Body of pancreas (tissue), 4 donors: Measurements from ENCODE around the gene OMA1. TPM values are rescaled to one million over a fixed set of nuclear protein-coding genes. Genes with fewer than 3 reads are reported as not detected.

Experiments used
- ATAC-seq: fragments of 150-250 bp; one replicate; pipeline ENCODE4 v1.9.1; 2016
- DNase-seq, 4 donors: peaks; one replicate each; pipeline ENCODE4 v3.0.0-alpha.2; 2019
- H3K27ac ChIP-seq, 4 donors: fragments of 200-600 bp; sonication (generic); 1 replicate in 3 of 4; 2 replicates in 1 of 4; pipeline versions ENCODE4 v1.5.1 to v1.6.1; 2016 to 2019; ENCODE audit warnings: mild to moderate bottlenecking in 1 of 4, mixed read lengths in 1 of 4, moderate library complexity in 1 of 4
- H3K27me3 ChIP-seq, 2 donors: fragments of 200-600 bp; sonication (generic); one replicate each; pipeline ENCODE4 v1.6.0; 2016; ENCODE audit warnings: mild to moderate bottlenecking in 1 of 2
- H3K36me3 ChIP-seq, 2 donors: fragments of 200-600 bp; sonication (generic); replicated peaks in 1 of 2; 2 replicates each; pipeline ENCODE4 v1.5.1; 2016; ENCODE audit warnings: low read depth in 2 of 2; ENCODE audit not compliant: insufficient read depth in 1 of 2
- H3K4me1 ChIP-seq: fragments of 200-600 bp; sonication (generic); one replicate; pipeline ENCODE4 v1.6.0; 2016
- H3K4me3 ChIP-seq, 2 donors: fragments of 200-600 bp; sonication (generic); 1 replicate in 1 of 2; 2 replicates in 1 of 2; pipeline ENCODE4 v1.5.1; 2016 to 2019
- H3K9me3 ChIP-seq, 3 donors: fragments of 200-600 bp; sonication (generic); 1 replicate in 2 of 3; 2 replicates in 1 of 3; pipeline ENCODE4 v1.5.1; 2016
- POLR2A ChIP-seq, 3 donors: fragments of 450-650 bp; IDR thresholded peaks; one replicate each; pipeline ENCODE4 v1.6.1; 2016; ENCODE audit warnings: antibody characterized with exemption in 3 of 3, mild to moderate bottlenecking in 2 of 3
- WGBS, 2 donors: methylation state at CpG; one replicate each; pipeline ENCODE4 v1.1.5; 2017; 5-methylcytosine and 5-hydroxymethylcytosine counted together
- intact Hi-C: fragments of 100-400 bp; cut with DNase I; formaldehyde crosslinking; loops from one replicate; pipeline ENCODE4 v1.15.1; 2023
- total RNA-seq, 2 donors: library from RNA; depleted of rRNA; stranded (reverse); fragments of >200 nt; gene quantifications; one replicate each; pipeline ENCODE4 v1.1.0, GENCODE V29; 2016
- TF ChIP-seq, protein P1 (sequence below), 7 experiments: fragments of 450-650 bp in 4 of 7; fragments of 200-600 bp in 3 of 7; sonication (generic) in 3 of 7; IDR thresholded peaks; one replicate each; pipeline ENCODE4 v1.5.1; 2016 to 2019; ENCODE audit warnings: antibody characterized with exemption in 7 of 7

OMA1 gene
- total RNA-seq, 2 donors from 2014 or later = 16.5 to 18.7 TPM

DNA sequence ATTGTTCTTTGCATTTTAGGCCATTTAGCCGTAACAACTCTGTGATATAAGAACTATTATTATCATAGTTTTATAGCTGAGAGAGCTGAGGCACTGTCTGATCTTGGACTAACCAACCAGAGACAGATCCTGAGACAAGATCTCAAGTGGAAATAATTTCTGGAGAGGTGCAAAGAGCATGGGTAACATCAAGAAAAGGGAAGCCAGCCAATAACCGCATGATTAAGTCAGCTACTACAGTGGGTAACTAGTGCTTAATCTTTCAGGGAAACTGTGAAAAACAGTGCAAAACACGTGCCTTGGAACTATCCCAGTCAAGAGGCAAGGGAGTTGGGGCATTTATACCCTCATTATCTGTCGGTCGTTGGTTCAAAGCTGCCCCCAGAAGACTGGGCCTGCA lies 105.8 kb downstream of the OMA1 start:
- Histone ChIP-seq H3K27ac (no peak overlapping the region), H3K9me3 (no peaks in the 10 kb centered on the region), H3K27me3 (no peaks in the 10 kb centered on the region), H3K4me1 (no peaks in the 10 kb centered on the region), H3K36me3 (no peaks in the 10 kb centered on the region), H3K4me3 (no peak overlapping the region)
- 80 to 95% methylated on average over 5 of the region's 5 CpGs for WGBS, 2 donors
- ATAC-seq = no peak
- no peak for TF ChIP-seq POLR2A (IDR thresholded peaks at IDR 0.05)
- TF ChIP-seq, protein P1, sequence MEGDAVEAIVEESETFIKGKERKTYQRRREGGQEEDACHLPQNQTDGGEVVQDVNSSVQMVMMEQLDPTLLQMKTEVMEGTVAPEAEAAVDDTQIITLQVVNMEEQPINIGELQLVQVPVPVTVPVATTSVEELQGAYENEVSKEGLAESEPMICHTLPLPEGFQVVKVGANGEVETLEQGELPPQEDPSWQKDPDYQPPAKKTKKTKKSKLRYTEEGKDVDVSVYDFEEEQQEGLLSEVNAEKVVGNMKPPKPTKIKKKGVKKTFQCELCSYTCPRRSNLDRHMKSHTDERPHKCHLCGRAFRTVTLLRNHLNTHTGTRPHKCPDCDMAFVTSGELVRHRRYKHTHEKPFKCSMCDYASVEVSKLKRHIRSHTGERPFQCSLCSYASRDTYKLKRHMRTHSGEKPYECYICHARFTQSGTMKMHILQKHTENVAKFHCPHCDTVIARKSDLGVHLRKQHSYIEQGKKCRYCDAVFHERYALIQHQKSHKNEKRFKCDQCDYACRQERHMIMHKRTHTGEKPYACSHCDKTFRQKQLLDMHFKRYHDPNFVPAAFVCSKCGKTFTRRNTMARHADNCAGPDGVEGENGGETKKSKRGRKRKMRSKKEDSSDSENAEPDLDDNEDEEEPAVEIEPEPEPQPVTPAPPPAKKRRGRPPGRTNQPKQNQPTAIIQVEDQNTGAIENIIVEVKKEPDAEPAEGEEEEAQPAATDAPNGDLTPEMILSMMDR (IDR thresholded peaks at IDR 0.05) = no peak
- intact Hi-C loops = no loop called here
- no peak for DNase-seq

DNA sequence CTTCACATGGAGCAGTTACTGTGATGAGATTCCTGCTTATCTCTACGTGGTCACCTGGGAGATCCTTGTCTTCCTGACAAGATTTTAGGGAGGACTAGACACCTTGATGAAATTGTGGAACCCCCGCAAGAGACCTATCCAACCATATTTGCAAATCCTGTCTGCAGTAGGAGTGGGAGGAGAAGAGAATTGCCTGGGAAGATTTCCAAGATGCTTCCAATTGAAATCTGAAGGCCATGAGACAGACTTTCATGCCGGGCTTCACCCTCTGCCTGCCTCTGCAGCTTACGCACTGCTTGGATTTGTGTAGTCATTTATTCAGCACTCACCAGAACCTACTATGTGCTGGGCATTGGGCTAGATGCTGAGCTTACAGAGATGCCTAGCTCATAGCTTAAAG lies 106.6 kb downstream of the OMA1 start:
- Histone ChIP-seq H3K4me1 (no peaks in the 10 kb centered on the region), H3K36me3 (no peaks in the 10 kb centered on the region), H3K27ac (no peak overlapping the region), H3K4me3 (no peak overlapping the region), H3K27me3 (no peaks in the 10 kb centered on the region), H3K9me3 (no peaks in the 10 kb centered on the region)
- ATAC-seq (no peak), DNase-seq (no peak)
- intact Hi-C loops = no loop called here
- WGBS, 2 donors = 78 to 80% methylated on average over 4 of the region's 4 CpGs
- TF ChIP-seq, protein P1 (IDR thresholded peaks at IDR 0.05) = no peak
- no peak for TF ChIP-seq POLR2A (IDR thresholded peaks at IDR 0.05)

DNA sequence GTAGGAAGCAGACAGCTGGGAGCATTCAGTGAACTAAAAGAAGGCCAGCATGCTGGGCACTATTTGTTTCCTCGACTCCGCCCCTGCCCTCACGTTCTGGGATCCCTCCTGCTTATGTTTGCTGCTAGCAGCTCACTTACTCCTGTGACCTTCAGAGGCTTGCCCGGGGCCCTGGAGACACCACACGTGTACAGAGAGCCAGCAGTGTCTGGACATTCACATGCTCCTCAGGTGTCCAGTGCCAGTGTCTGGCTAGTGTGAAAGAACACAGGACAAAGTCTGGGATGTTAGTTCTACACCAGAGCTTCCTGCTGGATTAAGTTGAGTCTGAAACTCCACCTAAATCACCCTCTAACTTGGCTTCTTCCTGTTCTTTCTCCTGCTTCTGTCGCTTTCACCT lies 108.1 kb downstream of the OMA1 start:
- H3K4me1 ChIP-seq = no peaks in the 10 kb centered on the region
- H3K9me3 ChIP-seq = no peaks in the 10 kb centered on the region
- DNase-seq (no peak), ATAC-seq (no peak)
- H3K27me3 ChIP-seq = no peaks in the 10 kb centered on the region
- H3K27ac ChIP-seq = no peak overlapping the region
- H3K4me3 ChIP-seq = no peak overlapping the region
- TF ChIP-seq, protein P1 (IDR thresholded peaks at IDR 0.05) = no peak
- TF ChIP-seq POLR2A (IDR thresholded peaks at IDR 0.05) = no peak
- H3K36me3 ChIP-seq = no peaks in the 10 kb centered on the region
- 51 to 54% methylated on average over 6 of the region's 6 CpGs for WGBS, 2 donors
- intact Hi-C loops = no loop called here

DNA sequence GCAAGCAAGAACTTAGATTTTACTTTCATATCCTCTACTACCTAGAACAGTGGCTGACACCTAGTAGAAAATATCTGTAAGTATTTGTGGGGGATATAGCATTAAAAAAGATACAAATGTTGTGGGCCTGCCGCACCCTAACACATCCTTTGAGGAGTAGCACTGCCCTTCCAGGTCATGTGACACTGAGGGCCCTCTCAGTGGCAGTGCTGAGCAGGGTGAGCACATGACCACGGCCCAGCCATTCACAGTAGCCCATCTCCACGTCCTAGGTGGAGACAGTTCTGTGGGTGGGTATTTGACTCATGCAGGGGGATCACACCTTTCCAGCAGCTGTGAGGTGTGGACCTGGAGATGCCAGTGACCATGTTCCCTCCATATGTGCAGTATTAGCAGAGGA lies 108.9 kb downstream of the OMA1 start:
- no peaks in the 10 kb centered on the region for H3K4me1 ChIP-seq
- no peak overlapping the region for H3K27ac ChIP-seq
- no peak for DNase-seq
- intact Hi-C loops = no loop called here
- H3K9me3 ChIP-seq = no peaks in the 10 kb centered on the region
- H3K27me3 ChIP-seq = no peaks in the 10 kb centered on the region
- no peak overlapping the region for H3K4me3 ChIP-seq
- TF ChIP-seq, protein P1 (IDR thresholded peaks at IDR 0.05) = no peak
- TF ChIP-seq POLR2A (IDR thresholded peaks at IDR 0.05) = no peak
- no peaks in the 10 kb centered on the region for H3K36me3 ChIP-seq
- WGBS, 2 donors = 79 to 80% methylated on average over 3 of the region's 3 CpGs
- no peak for ATAC-seq

DNA sequence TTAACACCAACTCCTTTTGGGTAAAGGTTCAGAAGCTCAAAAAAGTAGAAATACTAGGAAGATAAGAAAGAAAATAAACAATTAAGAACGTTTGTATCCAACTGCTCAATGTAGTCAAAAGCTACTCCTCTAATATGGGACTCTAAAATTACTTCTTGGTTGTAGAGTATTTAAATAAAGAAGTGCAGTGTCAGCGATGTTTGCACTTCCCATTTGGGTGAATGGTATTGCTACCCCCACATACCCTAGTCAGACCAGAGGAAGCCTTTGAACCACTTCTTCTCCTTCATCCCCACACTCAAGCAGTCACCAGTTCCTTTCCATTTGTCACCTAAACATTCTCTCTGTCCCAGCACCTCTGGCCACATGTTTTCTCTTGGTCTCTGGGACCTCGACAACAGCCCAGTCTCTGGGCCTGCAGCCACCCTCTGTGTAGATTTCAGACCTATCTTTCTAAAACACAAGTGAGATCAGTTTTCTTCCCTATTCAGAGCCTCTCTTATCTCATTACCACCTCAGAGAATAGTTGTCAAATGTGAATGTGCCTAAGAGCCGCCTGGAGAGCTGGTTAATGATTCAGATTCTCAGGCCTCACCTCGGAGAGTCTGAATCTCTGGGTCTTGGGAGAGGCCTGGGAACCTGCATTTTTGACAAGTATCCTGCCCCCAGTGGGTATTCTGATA lies 109.8 kb downstream of the OMA1 start:
- no peaks in the 10 kb centered on the region for H3K4me1 ChIP-seq
- H3K27me3 ChIP-seq = no peaks in the 10 kb centered on the region
- WGBS, 2 donors = 72 to 81% methylated on average over 5 of the region's 5 CpGs
- intact Hi-C loops = no loop called here
- TF ChIP-seq, protein P1 (IDR thresholded peaks at IDR 0.05) = no peak
- TF ChIP-seq POLR2A (IDR thresholded peaks at IDR 0.05) = no peak
- no peak for DNase-seq
- no peak overlapping the region for H3K27ac ChIP-seq
- no peaks in the 10 kb centered on the region for H3K36me3 ChIP-seq
- no peak for ATAC-seq
- no peaks in the 10 kb centered on the region for H3K9me3 ChIP-seq
- no peak overlapping the region for H3K4me3 ChIP-seq
